ENCODE measurements around the gene ERCC6L.

DNA sequence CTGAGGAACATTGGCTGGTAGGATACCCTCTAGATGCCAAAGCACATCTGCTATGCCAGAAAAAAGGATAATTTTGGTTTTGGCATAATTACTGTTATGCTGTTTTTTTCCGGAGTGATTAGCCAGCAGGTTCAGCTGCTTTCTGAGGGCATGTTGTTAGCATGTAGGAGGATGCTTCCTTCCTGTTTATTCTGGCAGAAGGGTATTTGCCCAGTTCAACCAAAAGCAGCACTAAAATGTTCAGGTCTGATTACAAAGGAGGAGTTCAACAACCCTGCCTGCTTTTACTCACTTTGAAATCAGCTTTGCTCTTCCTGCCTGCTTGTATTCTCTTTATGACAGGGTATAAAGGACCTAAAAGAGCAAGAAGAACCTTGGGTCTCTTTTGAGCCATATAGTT, 21.9 kb downstream of the ERCC6L start:
- TF ChIP-seq, protein P1, sequence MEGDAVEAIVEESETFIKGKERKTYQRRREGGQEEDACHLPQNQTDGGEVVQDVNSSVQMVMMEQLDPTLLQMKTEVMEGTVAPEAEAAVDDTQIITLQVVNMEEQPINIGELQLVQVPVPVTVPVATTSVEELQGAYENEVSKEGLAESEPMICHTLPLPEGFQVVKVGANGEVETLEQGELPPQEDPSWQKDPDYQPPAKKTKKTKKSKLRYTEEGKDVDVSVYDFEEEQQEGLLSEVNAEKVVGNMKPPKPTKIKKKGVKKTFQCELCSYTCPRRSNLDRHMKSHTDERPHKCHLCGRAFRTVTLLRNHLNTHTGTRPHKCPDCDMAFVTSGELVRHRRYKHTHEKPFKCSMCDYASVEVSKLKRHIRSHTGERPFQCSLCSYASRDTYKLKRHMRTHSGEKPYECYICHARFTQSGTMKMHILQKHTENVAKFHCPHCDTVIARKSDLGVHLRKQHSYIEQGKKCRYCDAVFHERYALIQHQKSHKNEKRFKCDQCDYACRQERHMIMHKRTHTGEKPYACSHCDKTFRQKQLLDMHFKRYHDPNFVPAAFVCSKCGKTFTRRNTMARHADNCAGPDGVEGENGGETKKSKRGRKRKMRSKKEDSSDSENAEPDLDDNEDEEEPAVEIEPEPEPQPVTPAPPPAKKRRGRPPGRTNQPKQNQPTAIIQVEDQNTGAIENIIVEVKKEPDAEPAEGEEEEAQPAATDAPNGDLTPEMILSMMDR (optimal IDR thresholded peaks at IDR 0.05 in 1 of 3, IDR thresholded peaks at IDR 0.05 in 1 of 3, conservative IDR thresholded peaks at IDR 0.05 in 1 of 3; ENCODE audit: extremely low read depth in 1 of 3, insufficient read depth in 2 of 3, low read length in 3 of 3), result no peak
- no peak for TF ChIP-seq EZH2 (IDR thresholded peaks at IDR 0.05; ENCODE audit: low read length)

Data from keratinocyte (primary cell).